ENCODE results near the gene NPL. TPM values are rescaled to one million over a fixed set of nuclear protein-coding genes. Genes with fewer than 3 reads are reported as not detected.

Gene NPL
- total and polyA plus RNA-seq, 2 donors (not counting 3 experiments of a cell fraction or from before 2014, with no cell fraction given): 0.14 to 0.75 TPM

DNA sequence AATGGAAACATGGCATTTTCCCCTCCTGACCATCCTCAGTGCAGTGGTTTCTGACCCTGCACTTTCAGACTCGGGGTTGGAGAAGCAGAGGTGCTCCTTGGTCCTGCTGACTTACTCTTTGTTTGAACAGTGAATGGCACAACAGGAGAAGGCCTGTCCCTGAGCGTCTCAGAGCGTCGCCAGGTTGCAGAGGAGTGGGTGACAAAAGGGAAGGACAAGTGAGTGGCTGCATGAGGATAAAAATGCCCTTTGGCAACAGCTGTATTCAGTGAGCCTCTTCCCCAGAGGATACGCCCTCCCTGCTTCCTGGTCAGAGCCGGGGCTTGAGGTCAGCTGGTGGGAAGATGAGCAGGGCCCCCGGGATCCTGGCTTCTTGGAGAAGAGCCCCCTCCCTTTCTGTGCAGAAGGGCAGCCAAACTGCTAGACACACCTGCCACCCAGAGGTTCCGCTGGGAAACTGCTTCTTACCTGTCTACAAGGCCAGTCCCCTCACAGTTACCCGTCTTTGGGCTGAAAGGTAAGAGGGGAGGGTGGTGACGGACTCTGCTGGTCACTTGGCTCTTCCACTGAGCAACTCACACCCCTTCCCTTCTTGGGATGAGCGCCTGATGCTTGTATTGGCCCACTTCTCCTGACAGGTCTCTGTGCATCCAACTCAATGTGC is 16.6 kb downstream of the NPL start:
- Histone ChIP-seq H3K27ac (ENCODE audit: insufficient read depth, low read depth, low read length) (no peak overlapping the region), H3K36me3 (ENCODE audit: control insufficient read depth in 2 of 2, extremely low read depth in 1 of 2, insufficient read depth in 2 of 2, low read length in 2 of 2) (no peaks in the 10 kb centered on the region), H3K4me1 (ENCODE audit: control insufficient read depth, extremely low read depth, insufficient read depth, low read length) (no peaks in the 10 kb centered on the region), H3K4me2 (ENCODE audit: insufficient read depth, low read length) (no peak overlapping the region), H3K27me3 (ENCODE audit: control insufficient read depth in 2 of 2, insufficient read depth in 2 of 2, low read length in 2 of 2) (no peaks in the 10 kb centered on the region), H2AFZ (ENCODE audit: low read depth, low read length) (no peak overlapping the region), H3K9ac (replicated peaks; ENCODE audit: extremely low read depth, insufficient read depth, low read length) (no peak overlapping the region), H3K9me1 (replicated peaks; ENCODE audit: control insufficient read depth, extremely low read depth, insufficient read depth, low read length) (no peaks in the 10 kb centered on the region), H3K9me3 (replicated peaks; ENCODE audit: control insufficient read depth, insufficient read depth, low read length) (no peaks in the 10 kb centered on the region), H4K20me1 (replicated peaks; ENCODE audit: control insufficient read depth, extremely low read depth, insufficient read depth, low read length) (no peaks in the 10 kb centered on the region), H3K4me3 (replicated peaks in 1 of 3; ENCODE audit: insufficient read depth in 1 of 3, low read depth in 1 of 3, low read length in 3 of 3) (no peak overlapping the region), H3K79me2 (ENCODE audit: control insufficient read depth, insufficient read depth, low read length) (no peaks in the 10 kb centered on the region)
- POLR2A ChIA-PET: no interaction called here
- no peak for TF ChIP-seq JUN (IDR thresholded peaks at IDR 0.05; ENCODE audit: borderline replicate concordance, insufficient read depth, insufficient read length, low read depth)
- TF ChIP-seq, protein P1, sequence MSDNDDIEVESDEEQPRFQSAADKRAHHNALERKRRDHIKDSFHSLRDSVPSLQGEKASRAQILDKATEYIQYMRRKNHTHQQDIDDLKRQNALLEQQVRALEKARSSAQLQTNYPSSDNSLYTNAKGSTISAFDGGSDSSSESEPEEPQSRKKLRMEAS (IDR thresholded peaks at IDR 0.05; ENCODE audit: insufficient read depth, insufficient read length): no peak
- TF ChIP-seq POLR2AphosphoS5 (IDR thresholded peaks at IDR 0.05; ENCODE audit: insufficient read depth, low read depth, low read length): no peak
- TF ChIP-seq FOS (IDR thresholded peaks at IDR 0.05; ENCODE audit: borderline replicate concordance, insufficient read depth, low read length): no peak
- TF ChIP-seq POLR2A (IDR thresholded peaks at IDR 0.05; ENCODE audit: low read depth, low read length): no peak
- no peak for TF ChIP-seq MYC (IDR thresholded peaks at IDR 0.05; ENCODE audit: low read depth, low read length)
- TF ChIP-seq, protein P2, sequence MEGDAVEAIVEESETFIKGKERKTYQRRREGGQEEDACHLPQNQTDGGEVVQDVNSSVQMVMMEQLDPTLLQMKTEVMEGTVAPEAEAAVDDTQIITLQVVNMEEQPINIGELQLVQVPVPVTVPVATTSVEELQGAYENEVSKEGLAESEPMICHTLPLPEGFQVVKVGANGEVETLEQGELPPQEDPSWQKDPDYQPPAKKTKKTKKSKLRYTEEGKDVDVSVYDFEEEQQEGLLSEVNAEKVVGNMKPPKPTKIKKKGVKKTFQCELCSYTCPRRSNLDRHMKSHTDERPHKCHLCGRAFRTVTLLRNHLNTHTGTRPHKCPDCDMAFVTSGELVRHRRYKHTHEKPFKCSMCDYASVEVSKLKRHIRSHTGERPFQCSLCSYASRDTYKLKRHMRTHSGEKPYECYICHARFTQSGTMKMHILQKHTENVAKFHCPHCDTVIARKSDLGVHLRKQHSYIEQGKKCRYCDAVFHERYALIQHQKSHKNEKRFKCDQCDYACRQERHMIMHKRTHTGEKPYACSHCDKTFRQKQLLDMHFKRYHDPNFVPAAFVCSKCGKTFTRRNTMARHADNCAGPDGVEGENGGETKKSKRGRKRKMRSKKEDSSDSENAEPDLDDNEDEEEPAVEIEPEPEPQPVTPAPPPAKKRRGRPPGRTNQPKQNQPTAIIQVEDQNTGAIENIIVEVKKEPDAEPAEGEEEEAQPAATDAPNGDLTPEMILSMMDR (IDR thresholded peaks at IDR 0.05; ENCODE audit: extremely low read depth in 1 of 2, insufficient read depth in 1 of 2, low read depth in 1 of 2, low read length in 2 of 2): no peak
- TF ChIP-seq GATA2 (IDR thresholded peaks at IDR 0.05; ENCODE audit: insufficient read depth, insufficient read length, low read depth, low read length): no peak
- no peak for TF ChIP-seq EZH2 (IDR thresholded peaks at IDR 0.05; ENCODE audit: borderline replicate concordance, low read depth, low read length, severe bottlenecking)
- BruUV-seq (replicated peaks): no TSS peak
- no peak for DNase-seq (ENCODE audit: low read depth, low spot score)
- FAIRE-seq: no peak
- CTCF ChIA-PET: no interaction called here
- intact Hi-C loops (cut with micrococcal nuclease): no loop called here
- dilution Hi-C loops (cut with MboI; ENCODE audit: extremely low pct_ligation_motif_present, low sequenced_read_pairs): no loop called here
